GM12878 (cell line): ENCODE data around the gene PAX2. TPM values are rescaled to one million over a fixed set of nuclear protein-coding genes. Genes with fewer than 3 reads are reported as not detected.

Experiments used
- ATAC-seq: fragments of 200-7000 bp; cut with Tn5 transposase; 3 replicates; pipeline ENCODE4 v1.9.1; 2020; ENCODE audit warnings: mild to moderate bottlenecking, moderate library complexity
- BruUV-seq: library from RNA; stranded (reverse); fragments of 400-500 nt; replicated peaks from 2 replicates; lab custom pipeline; 2021; lab: Mats Ljungman, UMichigan
- CTCF ChIA-PET: fragments of 300-600 bp; sonication (Branson Sonifier 250); formaldehyde crosslinking; extraction: SDS; loops from one replicate; lab custom pipeline; 2021; ENCODE audit warnings: inconsistent platforms; lab: Yijun Ruan, JAX
- POLR2A ChIA-PET: fragments of 350-600 bp; formaldehyde crosslinking; extraction: SDS; loops from one replicate; lab custom pipeline; 2021; ENCODE audit warnings: inconsistent platforms; lab: Charles Lee
- RAD21 ChIA-PET: fragments of 300-600 bp; sonication (Branson Sonifier 250); formaldehyde crosslinking; loops from one replicate; lab custom pipeline; 2023; ENCODE audit warnings: antibody characterized with exemption; ENCODE audit not compliant: unreplicated experiment; lab: Charles Lee
- SMC1A ChIA-PET: fragments of 300-600 bp; sonication (Branson Sonifier 250); formaldehyde crosslinking; loops from one replicate; lab custom pipeline; 2023; ENCODE audit not compliant: unreplicated experiment, uncharacterized antibody; lab: Charles Lee
- DNase-seq: peaks from one replicate; pipeline ENCODE4 v3.0.0-alpha.2; 2011; ENCODE audit warnings: low read depth, low spot score
- FAIRE-seq: peaks from 3 replicates; lab custom pipeline; 2011; peaks lifted over from hg19 to GRCh38; lab: Jason Lieb, UNC
- H2AFZ ChIP-seq: 2 replicates; pipeline ENCODE4 v1.6.0; 2011; ENCODE audit warnings: low read depth, low read length, control low read depth; ENCODE audit not compliant: control insufficient read depth
- H3K27ac ChIP-seq: 2 replicates; pipeline ENCODE4 v1.5.1; 2011; ENCODE audit warnings: control low read depth; ENCODE audit not compliant: control insufficient read depth, insufficient read depth
- H3K27me3 ChIP-seq, 2 experiments: replicated peaks in 1 of 2; 2 replicates each; pipeline versions ENCODE4 v1.6.0 to v1.6.1; 2011; ENCODE audit warnings: low read length in 1 of 2; ENCODE audit not compliant: control insufficient read depth in 2 of 2, insufficient read depth in 2 of 2
- H3K36me3 ChIP-seq, 2 experiments: 2 replicates each; pipeline ENCODE4 v1.5.1; 2011; ENCODE audit warnings: low read length in 1 of 2; ENCODE audit not compliant: control insufficient read depth in 2 of 2, insufficient read depth in 2 of 2
- H3K4me1 ChIP-seq: 2 replicates; pipeline ENCODE4 v1.6.1; 2011; ENCODE audit warnings: mild to moderate bottlenecking, low read length, moderate library complexity, mixed read lengths; ENCODE audit not compliant: control insufficient read depth, insufficient read depth
- H3K4me2 ChIP-seq: 2 replicates; pipeline ENCODE4 v1.6.0; 2011; ENCODE audit warnings: control low read depth; ENCODE audit not compliant: control insufficient read depth, insufficient read depth
- H3K4me3 ChIP-seq: fragments of 200-600 bp; sonication (generic); 2 replicates; pipeline ENCODE4 v1.5.1; 2016
- H3K79me2 ChIP-seq: 2 replicates; pipeline ENCODE4 v1.6.0; 2011; ENCODE audit warnings: low read length; ENCODE audit not compliant: control insufficient read depth, insufficient read depth
- H3K9ac ChIP-seq: 2 replicates; pipeline ENCODE4 v1.8.0; 2011; ENCODE audit warnings: low read length, control low read depth, mixed read lengths; ENCODE audit not compliant: control insufficient read depth, insufficient read depth
- H3K9me3 ChIP-seq: replicated peaks from 3 replicates; pipeline ENCODE4 v1.5.1; 2011; ENCODE audit warnings: mild to moderate bottlenecking, low read length; ENCODE audit not compliant: control insufficient read depth, insufficient read depth
- H4K20me1 ChIP-seq: 2 replicates; pipeline ENCODE4 v1.6.0; 2011; ENCODE audit not compliant: control insufficient read depth, insufficient read depth
- ASH2L ChIP-seq: fragments of 300-600, 200-600 bp; sonication (generic); IDR thresholded peaks from 2 replicates; pipeline ENCODE4 v1.6.1; 2017; ENCODE audit warnings: low read depth, mild to moderate bottlenecking, borderline replicate concordance
- GABPA ChIP-seq: IDR thresholded peaks from 2 replicates; pipeline ENCODE4 v1.6.1; 2014; ENCODE audit warnings: antibody characterized with exemption, low read depth, mild to moderate bottlenecking, inconsistent platforms
- GATAD2B ChIP-seq: fragments of 450-650 bp; conservative IDR thresholded peaks from 2 replicates; pipeline ENCODE4 v1.6.1; 2017; ENCODE audit warnings: low read depth, mild to moderate bottlenecking, moderate library complexity
- JUNB ChIP-seq: IDR thresholded peaks from 2 replicates; pipeline ENCODE4 v1.6.1; 2016; ENCODE audit warnings: antibody characterized with exemption, mild to moderate bottlenecking
- MYC ChIP-seq: IDR thresholded peaks from 2 replicates; pipeline ENCODE4 v1.6.1; 2011; ENCODE audit warnings: mild to moderate bottlenecking, low read length, moderate library complexity, inconsistent platforms; ENCODE audit not compliant: insufficient read depth, insufficient replicate concordance, insufficient read length, severe bottlenecking
- NFYA ChIP-seq: IDR thresholded peaks from 2 replicates; pipeline ENCODE4 v1.6.1; 2011; ENCODE audit warnings: low read depth, mild to moderate bottlenecking, low read length, improper control_type of control experiment, borderline replicate concordance
- NR2C1 ChIP-seq: fragments of 450-650 bp; IDR thresholded peaks from 2 replicates; pipeline ENCODE4 v1.6.1; 2017; ENCODE audit warnings: antibody characterized with exemption, mild to moderate bottlenecking, moderate library complexity
- ZNF622 ChIP-seq: fragments of 450-650 bp; IDR thresholded peaks from 2 replicates; pipeline ENCODE4 v1.6.1; 2017; ENCODE audit warnings: mild to moderate bottlenecking, inconsistent platforms
- ZZZ3 ChIP-seq: IDR thresholded peaks from 2 replicates; pipeline ENCODE4 v1.6.1; 2011; ENCODE audit warnings: low read depth; ENCODE audit not compliant: control insufficient read depth, insufficient read length
- WGBS: methylation state at CpG from one replicate; pipeline ENCODE4 v1.1.6; 2016; ENCODE audit warnings: low lambda C conversion rate; ENCODE audit not compliant: insufficient replicate concordance, insufficient coverage; ENCODE audit errors: missing lambda C conversion rate; 5-methylcytosine and 5-hydroxymethylcytosine counted together
- in situ Hi-C: fragments of 300-500 bp; cut with MboI; formaldehyde crosslinking; loops from 9 replicates; pipeline ENCODE4 v1.14.3; 2018; ENCODE audit warnings: mixed read lengths
- intact Hi-C: fragments of 100-400 bp; cut with micrococcal nuclease; formaldehyde crosslinking; loops from one replicate; pipeline ENCODE4 v1.14.2; 2022; ENCODE audit not compliant: unreplicated experiment
- polyA plus RNA-seq, 11 experiments: library from polyadenylated mRNA; depleted of rRNA in 4 of 11; unstranded in 6 of 11; stranded (reverse) in 5 of 11; fragments of >200 nt; fragmentation: Nextera tagmentation in 4 of 11; fragmentation: Illumina TruSeq in 1 of 11; extraction: Ambion mirVana in 4 of 11; extraction: Trizol in 1 of 11; gene quantifications; 1 replicate in 1 of 11; 2 replicates in 10 of 11; pipeline versions ENCODE4 v1.2.1 to v1.2.3, GENCODE V29; 2011 to 2016; ENCODE audit warnings: inconsistent platforms in 2 of 11, missing spikeins in 2 of 11, low read depth in 1 of 11
- total RNA-seq, 4 experiments: library from RNA; depleted of rRNA in 3 of 4; stranded (reverse); fragments of >200 nt in 3 of 4; fragmentation: Illumina TruSeq in 1 of 4; extraction: Trizol in 1 of 4; gene quantifications; 2 replicates each; pipeline versions ENCODE4 v1.2.1 to v1.2.3, GENCODE V29; 2013 to 2021
- TF ChIP-seq, protein P1 (sequence below): IDR thresholded peaks from 2 replicates; pipeline ENCODE4 v1.6.1; 2011; ENCODE audit warnings: borderline replicate concordance, low read depth, mild to moderate bottlenecking, moderate library complexity, low read length; ENCODE audit not compliant: insufficient read depth, poor library complexity, severe bottlenecking
- TF ChIP-seq, protein P2 (sequence below): fragments of 150-350 bp; IDR thresholded peaks from 2 replicates; pipeline ENCODE4 v1.6.1; 2016; ENCODE audit warnings: low read depth, low read length

Gene PAX2
- total and polyA plus RNA-seq, 10 of the 15 experiments (the other 5 are each of a cell fraction or from before 2014, with no cell fraction given): not detected

DNA sequence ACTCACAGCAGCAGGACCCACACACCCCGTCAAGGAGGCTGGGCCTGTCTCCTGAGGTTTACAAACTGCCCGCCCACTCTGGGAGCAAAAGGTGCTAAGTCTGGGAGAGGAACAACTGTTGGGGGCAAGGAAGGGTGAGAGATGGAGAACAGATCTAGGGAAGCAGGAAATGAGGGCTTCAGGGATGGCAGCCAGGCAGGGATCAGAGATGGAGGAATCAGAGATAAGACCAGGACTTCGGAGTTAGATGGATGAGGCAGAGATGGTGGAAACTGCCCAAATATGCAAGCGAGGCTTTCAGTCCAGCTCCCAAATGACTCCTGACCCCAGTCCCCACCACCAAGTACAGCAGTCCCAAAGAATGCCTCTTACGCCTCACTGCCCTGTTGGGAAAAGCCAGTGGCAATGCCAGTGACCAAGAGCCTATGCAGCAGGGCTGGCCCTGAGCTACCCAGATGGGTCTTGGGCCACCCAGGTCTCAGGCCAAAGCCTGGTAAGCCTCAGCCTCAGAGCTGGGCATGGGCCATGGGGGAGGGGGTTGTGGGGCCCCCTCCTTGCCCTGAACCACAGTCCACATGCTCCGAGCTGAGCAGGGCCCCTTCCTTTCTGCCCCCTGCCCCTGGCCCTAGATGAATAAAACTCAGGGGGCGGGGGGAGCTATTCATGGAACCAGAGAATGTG, 127.9 kb downstream of the PAX2 start:
- Histone ChIP-seq H3K27me3 (no peaks in the 10 kb centered on the region), H4K20me1 (no peaks in the 10 kb centered on the region), H3K4me2 (no peak overlapping the region), H3K9me3 (no peaks in the 10 kb centered on the region), H2AFZ (no peak overlapping the region), H3K4me3 (no peak overlapping the region), H3K27ac (no peak overlapping the region), H3K9ac (no peak overlapping the region), H3K4me1 (no peaks in the 10 kb centered on the region), H3K36me3 (no peaks in the 10 kb centered on the region), H3K79me2 (no peaks in the 10 kb centered on the region)
- intact Hi-C loops (loop anchor here (10.0 kb wide), 2 partner anchors 128 to 438 kb away; partner anchors contain the start of gene PAX2), in situ Hi-C loops (loop anchor here (5.0 kb wide), 1 partner anchor 201 kb away; no protein-coding TSS in a partner anchor)
- no TSS peak for BruUV-seq
- WGBS: 17% methylated on average over 7 of the region's 7 CpGs
- DNase-seq: no peak
- CTCF ChIA-PET: interaction anchor here (0.6 to 1.3 kb wide), 4 partner anchors 11 to 351 kb away, joined by 3 to 5 read pairs (median 4); no protein-coding TSS in a partner anchor
- RAD21 ChIA-PET: interaction anchor here (0.9 kb wide), 1 partner anchor 146 kb away, joined by 3 read pairs; no protein-coding TSS in a partner anchor
- FAIRE-seq: no peak
- SMC1A ChIA-PET: no interaction called here
- ATAC-seq: no peak
- POLR2A ChIA-PET: no interaction called here
- TF ChIP-seq GATAD2B (no peak), JUNB (no peak), ZNF622 (no peak), GABPA (no peak), ASH2L (no peak), MYC (no peak), ZZZ3 (no peak), NR2C1 (no peak), NFYA (no peak)
- TF ChIP-seq, protein P1, sequence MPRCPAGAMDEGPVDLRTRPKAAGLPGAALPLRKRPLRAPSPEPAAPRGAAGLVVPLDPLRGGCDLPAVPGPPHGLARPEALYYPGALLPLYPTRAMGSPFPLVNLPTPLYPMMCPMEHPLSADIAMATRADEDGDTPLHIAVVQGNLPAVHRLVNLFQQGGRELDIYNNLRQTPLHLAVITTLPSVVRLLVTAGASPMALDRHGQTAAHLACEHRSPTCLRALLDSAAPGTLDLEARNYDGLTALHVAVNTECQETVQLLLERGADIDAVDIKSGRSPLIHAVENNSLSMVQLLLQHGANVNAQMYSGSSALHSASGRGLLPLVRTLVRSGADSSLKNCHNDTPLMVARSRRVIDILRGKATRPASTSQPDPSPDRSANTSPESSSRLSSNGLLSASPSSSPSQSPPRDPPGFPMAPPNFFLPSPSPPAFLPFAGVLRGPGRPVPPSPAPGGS: no peak
- TF ChIP-seq, protein P2, sequence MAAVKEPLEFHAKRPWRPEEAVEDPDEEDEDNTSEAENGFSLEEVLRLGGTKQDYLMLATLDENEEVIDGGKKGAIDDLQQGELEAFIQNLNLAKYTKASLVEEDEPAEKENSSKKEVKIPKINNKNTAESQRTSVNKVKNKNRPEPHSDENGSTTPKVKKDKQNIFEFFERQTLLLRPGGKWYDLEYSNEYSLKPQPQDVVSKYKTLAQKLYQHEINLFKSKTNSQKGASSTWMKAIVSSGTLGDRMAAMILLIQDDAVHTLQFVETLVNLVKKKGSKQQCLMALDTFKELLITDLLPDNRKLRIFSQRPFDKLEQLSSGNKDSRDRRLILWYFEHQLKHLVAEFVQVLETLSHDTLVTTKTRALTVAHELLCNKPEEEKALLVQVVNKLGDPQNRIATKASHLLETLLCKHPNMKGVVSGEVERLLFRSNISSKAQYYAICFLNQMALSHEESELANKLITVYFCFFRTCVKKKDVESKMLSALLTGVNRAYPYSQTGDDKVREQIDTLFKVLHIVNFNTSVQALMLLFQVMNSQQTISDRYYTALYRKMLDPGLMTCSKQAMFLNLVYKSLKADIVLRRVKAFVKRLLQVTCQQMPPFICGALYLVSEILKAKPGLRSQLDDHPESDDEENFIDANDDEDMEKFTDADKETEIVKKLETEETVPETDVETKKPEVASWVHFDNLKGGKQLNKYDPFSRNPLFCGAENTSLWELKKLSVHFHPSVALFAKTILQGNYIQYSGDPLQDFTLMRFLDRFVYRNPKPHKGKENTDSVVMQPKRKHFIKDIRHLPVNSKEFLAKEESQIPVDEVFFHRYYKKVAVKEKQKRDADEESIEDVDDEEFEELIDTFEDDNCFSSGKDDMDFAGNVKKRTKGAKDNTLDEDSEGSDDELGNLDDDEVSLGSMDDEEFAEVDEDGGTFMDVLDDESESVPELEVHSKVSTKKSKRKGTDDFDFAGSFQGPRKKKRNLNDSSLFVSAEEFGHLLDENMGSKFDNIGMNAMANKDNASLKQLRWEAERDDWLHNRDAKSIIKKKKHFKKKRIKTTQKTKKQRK: no peak
